GM21619 (cell line): ENCODE measurements around the gene SUMO3.

ENCODE experiments used
- ATAC-seq: cut with Tn5 transposase; IDR thresholded peaks from one replicate; pipeline ENCODE4 v1.9.1; 2021; ENCODE audit not compliant: unreplicated experiment

The SUMO3 gene

DNA sequence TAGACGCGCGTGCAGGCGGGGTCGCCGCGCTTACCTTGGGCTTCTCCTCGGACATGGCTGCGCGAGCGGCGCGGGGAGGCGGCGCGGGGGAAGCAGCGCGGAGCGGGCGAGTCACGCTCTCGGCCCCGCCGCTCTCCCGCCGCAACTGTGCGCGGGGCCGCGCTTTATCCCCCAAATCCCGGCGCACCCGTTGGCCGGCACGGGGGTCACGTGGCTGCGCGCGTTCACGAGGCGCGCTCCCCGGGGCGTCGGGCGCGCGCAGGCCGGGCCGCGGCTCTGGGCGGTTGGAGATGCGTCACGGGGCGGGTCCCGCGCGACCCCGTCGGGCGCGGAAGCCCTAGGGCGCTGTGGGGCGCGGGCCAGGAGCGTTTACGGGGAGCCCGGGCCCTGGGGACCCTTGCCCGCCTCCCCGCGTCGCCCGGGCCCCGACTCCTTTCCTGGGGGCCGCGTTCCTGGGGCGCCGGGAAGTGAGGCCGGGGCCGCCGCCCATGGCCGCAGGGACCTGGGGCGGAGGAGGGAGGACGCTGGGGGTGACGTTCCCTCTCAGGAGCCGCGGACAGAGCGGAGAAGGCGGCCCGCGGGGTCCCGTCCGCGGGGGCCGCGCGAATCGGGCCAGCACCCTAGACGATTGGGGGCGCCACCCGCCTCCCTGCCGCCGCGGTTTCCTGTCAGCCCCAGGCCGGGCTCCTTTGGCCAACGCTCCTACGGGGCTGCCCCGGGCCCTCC is at the start of gene SUMO3:
Gene SUMO3, minus strand, starts transcription at position 149 of the 726 bp plus-strand sequence. Its CDS starts 94 bp downstream, at position 55.
- peak; percentile 53 for ATAC-seq

DNA sequence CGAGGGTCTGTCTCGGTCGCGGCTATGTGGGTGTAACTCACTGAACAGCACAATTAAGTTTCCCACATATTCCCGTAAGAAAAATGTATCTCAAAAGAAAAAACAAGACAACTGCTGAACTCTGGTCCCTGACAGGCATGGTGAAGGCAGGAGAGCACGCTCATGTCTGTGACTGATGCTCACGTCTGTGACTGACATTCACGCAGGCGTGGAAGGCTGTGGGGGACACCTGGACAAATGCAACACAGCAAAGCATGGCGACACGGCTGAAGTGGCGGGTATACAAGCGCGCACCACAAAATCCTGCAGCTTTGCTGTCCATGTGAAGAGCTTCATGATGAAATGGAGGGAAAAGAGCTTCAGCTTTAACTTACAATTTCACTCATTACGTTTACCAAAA is 49.6 kb upstream of the SUMO3 start:
- no peak for ATAC-seq

DNA sequence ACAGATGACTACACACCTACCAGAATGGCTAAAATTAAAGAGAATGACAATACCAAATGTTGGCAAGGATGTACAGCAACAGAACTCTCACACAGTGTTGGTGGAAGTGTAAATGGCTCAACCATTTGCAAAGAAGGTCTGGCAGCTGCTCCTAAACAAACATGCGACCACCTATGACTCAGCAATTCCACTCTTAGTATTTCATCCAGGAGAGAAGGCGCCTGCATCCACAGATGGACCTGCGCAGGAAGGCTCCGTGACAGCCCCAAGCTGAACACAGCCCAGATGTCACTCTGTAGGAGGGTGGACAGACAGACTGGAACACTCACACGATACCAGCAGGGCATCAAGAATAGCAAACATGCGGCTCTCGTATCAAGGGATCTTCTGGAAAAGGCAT is 48.9 kb upstream of the SUMO3 start:
- no peak for ATAC-seq

DNA sequence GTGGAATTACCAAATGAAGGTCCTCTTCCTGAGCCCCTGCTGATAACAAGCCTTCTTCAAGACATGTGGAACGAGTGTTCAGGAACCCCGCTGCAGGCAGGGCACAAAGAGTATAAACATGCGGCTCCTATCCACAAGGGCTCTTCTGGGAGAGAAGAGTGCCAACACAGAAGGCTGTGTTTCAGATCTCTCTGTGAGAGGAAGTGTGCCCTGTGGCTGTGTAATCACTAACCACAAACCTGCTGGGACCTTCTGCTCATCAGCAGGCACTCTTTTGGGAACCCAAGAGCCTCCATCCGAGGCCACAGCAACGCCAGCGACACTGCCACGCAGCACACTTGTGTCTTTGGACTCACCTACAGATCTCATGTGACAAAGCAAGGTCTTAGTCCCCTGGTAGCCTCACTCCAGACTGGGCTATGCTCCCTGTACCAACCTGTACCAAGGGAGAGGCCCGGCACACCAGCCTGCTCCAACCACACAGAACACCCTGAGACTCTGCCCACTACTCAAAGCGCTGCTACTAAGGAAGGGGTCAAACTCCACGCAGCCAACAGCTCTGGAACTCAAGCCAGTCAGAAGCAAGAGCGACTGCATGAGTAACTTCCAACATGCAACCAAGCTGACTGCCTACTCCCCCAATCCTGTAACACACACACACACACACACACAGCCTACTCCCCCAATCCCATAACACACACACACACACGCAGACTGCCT is 47.9 kb upstream of the SUMO3 start:
- ATAC-seq: no peak

DNA sequence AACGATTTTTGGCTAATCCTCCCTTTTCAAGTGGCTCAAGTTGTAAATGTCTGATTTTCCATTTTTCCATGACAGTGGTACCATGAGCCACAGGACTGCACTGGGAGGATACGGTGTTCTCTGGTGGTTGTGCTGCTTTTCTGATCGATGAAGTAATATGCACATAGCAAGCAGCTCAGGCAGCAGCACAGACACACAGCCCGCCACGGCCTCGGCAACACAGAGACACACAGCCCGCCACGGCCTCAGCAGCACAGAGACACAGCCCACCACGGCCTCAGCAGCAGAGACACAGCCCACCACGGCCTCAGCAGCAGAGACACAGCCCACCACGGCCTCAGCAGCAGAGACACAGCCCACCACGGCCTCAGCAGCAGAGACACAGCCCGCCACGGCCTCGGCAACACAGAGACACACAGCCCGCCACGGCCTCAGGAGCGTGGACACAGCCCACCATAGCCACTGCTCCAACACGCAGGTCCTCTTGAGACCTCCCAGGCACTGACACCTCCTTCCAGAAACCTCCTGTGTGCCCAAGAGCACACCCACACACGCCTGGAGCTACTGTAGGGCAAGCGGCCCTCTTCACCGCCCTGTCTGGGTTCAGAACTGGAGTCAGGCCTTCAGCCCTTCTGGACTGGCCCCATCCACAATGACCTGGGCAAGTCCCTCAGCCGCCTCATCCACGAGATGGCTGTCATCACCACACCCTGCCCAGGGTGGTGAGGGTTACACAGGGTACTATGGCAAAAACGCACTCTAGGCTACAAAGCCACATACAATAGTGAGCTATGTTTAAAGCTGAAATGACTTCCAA is 45.2 kb upstream of the SUMO3 start:
- no peak for ATAC-seq

DNA sequence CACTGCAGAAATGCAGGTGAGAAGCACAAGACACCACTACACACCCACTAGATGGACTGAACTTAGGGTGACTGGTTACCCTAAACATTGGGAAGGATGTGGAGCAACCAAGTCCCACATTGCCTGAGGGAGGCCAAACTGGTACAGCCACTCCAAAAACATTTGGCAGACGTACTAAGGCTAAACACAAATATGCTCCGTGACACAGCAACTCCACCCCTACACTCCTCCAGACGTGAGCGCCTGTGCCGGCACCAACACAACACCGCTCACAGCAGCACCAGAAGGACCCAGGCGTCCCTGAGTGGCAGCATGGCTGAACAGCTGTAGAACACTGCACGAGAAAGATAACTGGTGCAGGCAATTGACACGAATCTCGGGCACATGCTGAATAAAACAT is 40.9 kb upstream of the SUMO3 start:
- no peak for ATAC-seq

DNA sequence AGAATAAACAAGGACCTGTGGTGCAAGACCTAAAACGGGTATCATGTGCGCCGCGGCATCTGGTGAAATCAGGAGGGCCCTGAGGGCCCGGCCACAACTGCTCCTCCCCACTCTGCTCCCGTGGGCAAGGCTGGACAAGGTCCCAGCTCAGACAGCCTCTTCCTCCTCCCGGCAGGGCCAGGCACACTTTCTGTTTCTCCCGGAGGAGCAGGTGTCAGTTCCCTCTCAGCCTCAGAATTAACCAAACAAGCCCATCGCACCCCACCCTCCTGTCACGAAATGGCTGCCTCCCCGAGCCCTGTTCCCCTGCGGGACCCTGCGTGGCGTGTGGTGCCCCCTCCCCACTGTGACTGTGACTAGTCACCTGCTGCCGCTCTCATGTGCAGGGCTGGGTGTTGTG is 40.4 kb upstream of the SUMO3 start:
- ATAC-seq: no peak

DNA sequence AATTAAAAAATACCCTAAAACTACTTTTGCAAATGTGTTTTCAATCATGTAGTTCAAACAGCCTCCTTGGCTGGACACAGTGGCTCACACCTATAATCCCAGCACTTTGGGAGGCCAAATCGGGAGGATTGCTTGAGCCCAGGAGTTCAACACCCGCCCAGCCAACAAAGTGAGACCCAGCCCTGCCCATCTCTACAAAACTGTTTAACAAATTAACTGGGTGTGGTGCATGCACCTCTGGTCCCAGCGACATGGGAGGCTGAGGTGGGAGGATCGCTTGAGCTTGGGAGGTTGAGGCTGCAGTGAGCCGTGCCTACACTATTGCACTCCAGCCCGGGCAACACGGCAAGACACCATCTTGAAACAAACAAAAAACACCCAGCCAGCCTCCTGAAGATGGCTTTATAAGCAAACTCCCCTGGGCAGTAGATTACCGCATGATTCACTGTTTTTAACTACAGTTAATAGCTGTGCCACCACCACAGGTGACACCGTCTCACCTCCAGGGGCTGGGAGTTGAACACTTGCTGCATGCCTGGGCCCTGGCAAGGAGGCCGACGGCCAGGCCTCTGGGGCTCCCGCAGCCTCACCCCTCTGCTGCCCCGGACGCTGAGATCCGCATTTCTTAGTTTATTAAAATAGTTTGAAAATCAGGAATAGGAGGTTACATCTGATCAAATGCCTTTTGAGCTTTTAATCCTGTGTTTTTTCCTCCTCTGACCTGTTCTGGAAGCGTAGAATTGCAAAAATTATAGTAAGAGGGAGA is 39.4 kb upstream of the SUMO3 start:
- no peak for ATAC-seq

DNA sequence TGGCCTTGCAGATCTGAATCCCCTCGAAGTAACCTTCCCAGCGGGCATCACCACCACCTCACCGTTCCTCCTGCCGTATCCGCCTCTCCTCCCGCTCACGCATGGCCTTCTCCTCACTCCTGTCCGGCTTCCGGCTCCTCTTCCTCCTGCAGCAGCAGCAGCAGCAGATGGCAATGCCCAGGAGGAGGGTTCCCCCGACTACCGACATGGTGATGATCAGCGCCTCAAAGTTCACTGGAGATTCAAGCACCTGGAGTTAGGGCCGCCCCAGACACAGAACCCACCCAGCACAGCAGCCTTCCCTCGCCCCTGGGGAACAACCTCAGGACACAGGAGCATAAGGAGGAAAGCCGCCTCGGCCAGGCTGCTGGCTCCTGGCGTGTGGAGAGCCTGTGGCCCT is 38.3 kb upstream of the SUMO3 start:
- no peak for ATAC-seq

DNA sequence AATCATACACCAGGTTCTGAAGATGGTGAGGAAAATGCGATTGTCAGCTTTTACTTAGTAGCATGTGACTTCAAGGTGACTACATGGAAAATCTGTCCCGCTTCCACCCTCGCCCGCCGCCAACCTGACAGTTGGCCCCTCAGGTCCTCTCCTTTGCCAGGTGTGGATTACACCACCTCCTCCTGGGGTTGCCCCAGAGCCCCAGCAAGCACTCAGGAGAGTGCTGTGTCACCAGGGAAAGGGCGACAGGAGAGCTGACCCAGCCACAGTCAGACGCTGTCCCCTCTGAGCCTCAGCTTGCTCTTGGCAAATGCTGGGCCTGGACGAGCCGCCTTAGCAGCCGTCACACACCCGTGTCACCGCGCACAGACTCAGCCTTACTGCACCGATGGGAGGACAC is 37.7 kb upstream of the SUMO3 start:
- no peak for ATAC-seq

DNA sequence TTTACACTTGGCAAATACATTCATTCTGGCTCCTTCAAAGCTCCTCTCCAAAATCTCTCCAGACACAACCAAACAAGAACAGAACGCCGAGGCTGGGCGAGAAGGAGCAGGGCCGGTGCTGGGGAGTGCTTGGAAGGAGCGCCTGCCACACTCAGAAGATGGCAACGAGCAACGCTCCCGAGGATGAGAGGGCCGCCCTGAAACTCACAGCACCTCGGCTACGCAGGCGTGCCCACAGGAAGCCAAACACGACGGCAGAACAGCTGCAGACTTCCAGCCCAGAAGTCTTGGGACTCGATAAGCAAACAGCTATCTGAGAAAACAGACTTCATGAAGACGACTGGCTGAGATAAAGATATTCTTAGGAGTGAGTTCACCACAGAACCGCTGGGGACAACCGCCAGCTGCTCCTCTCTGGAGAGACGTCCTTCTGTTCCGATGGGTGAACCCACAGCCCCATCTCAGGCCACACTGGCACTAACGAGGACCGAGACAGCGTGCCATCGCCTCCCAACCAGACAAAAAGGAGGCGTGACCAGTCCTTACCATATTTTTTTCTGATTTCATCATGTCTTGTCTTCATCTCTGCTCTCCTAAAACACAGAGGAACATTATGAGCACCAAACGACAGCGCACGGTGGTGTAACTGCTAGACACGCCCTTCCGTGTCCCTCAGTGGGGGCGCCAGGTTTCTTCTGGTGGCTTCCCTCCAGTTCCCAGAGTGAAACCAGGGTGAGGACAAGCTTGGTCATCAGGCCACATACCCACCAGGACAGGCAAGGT is 37.0 kb upstream of the SUMO3 start:
- ATAC-seq: no peak

DNA sequence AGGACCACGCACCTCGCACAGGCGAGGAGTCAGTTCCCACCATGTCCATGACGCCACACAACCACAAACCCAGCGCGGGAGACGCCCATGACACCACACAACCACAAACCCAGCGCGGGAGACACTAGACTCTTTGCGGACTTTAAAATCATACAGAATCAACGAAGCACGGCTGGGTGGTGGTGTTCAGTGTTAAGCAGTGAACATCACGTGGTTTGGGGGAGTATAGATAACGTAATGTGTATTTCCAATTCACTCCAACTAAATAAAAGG is 36.5 kb upstream of the SUMO3 start:
- ATAC-seq: no peak

DNA sequence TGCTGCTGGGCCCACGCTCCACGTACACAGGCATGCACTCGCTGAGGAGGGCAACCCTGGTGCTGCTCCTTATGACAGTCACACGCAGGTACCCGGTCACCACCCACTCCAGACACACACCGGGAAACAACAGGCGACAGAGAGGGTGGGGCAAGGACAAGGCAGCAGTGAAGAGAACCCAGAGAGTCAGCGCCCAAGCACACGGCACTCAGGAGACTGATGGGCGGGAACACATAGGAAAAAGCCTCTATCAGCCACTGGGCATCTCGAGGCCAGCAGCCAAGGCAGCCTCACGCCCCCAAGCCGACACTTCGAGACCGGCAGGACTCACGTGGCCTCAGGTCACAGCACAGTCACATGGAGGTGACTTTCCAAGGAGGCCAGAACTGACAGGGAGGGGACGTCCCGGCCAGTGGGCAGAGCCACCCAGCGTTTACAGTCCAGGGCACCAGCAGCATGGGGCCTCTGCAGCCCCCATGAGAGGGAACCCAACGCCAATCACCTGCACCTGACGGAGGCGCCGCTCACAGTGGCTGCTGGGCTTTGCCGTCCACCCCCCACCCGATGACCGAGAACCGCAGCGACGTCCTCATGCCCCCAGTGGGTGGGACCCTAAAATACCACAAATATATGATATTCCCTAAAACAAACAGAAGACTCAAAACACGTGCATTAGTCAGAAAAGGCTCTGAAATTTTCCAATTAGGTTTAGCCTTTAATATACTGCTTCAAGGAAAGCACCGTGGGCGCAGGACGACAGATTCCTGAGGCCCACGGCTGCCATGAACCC is 35.9 kb upstream of the SUMO3 start:
- no peak for ATAC-seq

DNA sequence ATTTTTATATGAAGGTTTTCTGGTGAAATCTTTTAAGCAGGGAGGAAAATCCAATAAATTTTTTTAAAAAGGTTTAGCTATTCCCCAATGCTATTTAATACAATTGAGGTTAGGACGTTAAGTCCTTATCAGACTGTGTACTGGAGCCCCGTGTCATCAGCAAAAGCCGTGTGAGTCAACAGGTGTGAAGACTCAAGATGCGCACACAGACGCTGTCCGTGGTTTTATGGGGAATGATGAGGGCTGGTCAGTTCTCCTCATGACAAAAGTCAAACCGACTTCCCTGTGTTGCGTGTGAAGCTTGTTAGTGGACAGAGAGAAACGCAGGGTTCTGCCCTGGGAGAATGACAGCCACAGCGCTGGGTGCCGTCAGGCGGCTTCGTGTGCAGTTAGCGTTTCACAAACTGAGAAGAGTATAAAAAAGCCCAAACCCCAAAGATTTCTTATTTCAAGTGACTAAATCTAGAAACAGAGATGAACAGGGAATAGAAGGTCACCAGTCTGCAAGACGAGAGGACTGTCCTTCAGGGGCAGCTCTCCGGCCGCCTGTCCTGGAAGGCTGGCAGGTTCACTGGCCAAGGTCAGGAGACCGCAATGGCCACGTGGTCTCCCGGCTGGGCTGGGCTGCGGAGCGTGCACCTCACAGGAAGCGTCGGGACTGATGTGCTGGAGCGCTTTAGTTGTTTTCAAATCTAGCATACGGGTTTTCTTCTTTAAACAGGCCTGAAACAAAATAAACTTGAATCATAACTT is 33.2 kb upstream of the SUMO3 start:
- ATAC-seq: no peak

DNA sequence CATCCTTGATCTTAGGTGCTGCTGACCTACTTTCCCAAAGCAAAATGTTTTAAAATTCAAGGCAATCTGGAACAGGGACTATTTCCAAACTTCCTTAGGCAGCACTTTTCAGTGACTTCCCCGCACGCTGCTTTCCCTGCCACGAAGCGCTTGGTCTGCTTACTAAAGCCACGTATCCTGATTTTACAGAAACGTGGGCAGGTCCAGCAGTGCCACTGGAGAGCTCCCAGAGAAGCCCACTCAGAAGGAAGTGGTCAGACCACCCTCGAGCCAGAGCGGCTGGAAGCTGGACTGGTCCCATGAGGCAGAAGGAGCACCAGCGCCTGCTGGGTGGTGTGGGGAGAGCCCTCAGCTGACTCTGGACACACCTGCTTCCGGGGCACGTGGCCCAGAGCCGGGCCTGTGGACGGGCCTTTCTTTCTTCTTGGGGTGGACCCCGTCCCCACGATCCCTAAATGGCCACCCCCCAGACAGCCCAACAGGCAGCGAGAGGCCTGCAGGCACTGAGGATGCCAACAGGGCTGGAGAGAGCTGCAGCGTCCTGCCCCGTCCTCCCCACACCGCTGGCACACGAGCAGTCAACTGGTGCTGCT is 32.4 kb upstream of the SUMO3 start:
- no peak for ATAC-seq

DNA sequence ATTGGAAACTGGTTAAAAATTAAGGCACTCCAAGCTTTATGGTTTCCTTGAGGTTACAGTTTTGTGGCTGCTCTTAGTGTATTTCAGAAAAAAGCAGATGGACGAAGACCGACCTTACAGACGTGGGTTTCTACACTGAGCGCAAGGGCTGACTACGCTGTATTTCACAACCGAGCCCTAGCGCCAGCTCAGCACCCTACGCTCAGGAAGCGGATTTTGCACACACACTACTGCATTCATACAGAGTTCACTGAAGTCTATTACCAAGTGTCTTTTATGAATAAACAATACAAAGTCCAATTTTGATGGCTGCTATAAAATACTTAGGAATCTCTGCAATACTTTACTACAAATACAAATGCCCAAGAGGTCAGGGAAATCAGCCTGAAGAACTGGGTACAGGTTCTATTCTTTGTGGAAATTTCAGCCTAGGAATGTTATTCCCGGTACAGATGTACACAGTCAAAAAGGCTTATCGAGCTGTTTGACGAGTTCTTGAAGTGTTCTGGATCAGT is 31.8 kb upstream of the SUMO3 start:
- ATAC-seq: no peak

DNA sequence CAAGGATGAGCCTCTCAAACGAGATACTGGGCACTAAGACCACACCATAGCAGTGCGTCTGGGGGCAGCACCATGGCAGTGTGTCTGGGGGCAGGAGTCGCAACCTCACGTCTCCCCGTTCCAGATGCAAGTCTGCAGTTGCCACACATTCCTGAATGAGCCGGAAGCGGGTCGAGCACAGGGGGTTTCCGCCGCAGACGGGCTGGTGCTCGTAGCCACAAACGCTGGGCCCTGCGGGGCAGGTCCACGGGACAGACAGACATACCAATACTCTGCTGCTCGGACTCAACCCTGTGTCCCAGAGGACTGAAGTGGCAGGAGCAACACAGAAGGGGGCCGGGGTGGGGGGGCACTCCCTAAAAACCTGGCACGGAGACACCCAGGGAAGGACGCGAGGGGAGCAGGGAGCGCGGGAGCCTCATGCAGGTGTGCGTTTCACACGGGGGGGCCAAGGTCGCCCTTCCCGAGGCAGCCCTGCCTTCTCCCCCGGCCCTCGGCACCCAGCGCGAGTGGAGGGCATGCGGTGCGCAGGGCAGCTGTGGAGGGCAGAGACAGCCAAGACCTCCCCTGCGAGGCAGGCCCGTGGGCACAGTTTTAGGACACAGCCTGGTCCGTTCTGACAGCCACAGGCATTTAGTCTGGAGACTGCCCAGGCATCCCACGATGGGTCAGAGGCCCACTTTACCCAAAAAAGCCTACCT is 31.1 kb upstream of the SUMO3 start:
- ATAC-seq: no peak
